ENCODE results near the gene RAPGEF5. TPM values are rescaled to one million over a fixed set of nuclear protein-coding genes. Genes with fewer than 3 reads are reported as not detected.

Gene RAPGEF5
- total RNA-seq, 1 donor from 2014 or later, result 12.4 TPM

- ChIA-PET POLR2A (no interaction called here), CTCF (no interaction called here)
- peaks cover 11% of the 10 kb centered on the region for H3K27me3 Mint-ChIP-seq
- DNase-seq, result no peak
- intact Hi-C loops (cut with micrococcal nuclease), result no loop called here
- no peak overlapping the region for H3K27ac Mint-ChIP-seq
- no peak overlapping the region for H3K4me3 Mint-ChIP-seq
- no peak for ATAC-seq (ENCODE audit: low read depth)
- TF ChIP-seq CTCF (IDR thresholded peaks at IDR 0.05), result no peak
- no peaks in the 10 kb centered on the region for H3K9me3 Mint-ChIP-seq
- H3K4me1 Mint-ChIP-seq, result no peaks in the 10 kb centered on the region
- H3K36me3 Mint-ChIP-seq (ENCODE audit: low read depth), result no peaks in the 10 kb centered on the region
These were observed 17.0 kb upstream of the RAPGEF5 start for GRCh38 chr7:22373911-22374310.

GRCh38 chr7:22373388-22373787 lies 16.4 kb upstream of the RAPGEF5 start:
- Mint-ChIP-seq H3K4me1 (no peaks in the 10 kb centered on the region), H3K9me3 (no peaks in the 10 kb centered on the region), H3K4me3 (no peak overlapping the region), H3K27me3 (peaks cover 11% of the 10 kb centered on the region), H3K27ac (no peak overlapping the region), H3K36me3 (ENCODE audit: low read depth) (no peaks in the 10 kb centered on the region)
- CTCF ChIA-PET, result no interaction called here
- DNase-seq (no peak), ATAC-seq (ENCODE audit: low read depth) (no peak)
- POLR2A ChIA-PET, result no interaction called here
- no peak for TF ChIP-seq CTCF (IDR thresholded peaks at IDR 0.05)
- intact Hi-C loops (cut with micrococcal nuclease), result no loop called here

DNA sequence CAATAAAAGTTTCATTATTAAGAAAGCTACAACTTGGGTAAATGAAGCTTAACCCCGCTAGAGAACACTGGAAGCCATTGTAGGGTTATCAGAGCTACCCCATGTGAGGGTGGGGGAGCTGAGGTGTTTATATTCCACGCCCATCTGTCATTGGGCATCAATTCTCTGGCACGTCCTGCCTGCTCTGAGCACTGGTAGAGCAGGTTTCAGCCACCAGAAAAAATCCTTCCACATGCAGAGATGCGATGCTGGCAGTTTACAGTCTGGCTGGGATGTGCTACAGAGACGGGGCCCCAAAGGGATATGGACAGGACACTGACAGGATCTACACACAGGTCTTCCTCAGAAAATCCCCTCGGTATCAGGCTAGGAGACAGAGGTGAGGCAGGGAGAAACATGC lies 15.9 kb upstream of the RAPGEF5 start:
- Mint-ChIP-seq H3K36me3 (ENCODE audit: low read depth) (no peaks in the 10 kb centered on the region), H3K27ac (peak overlapping the region; percentile 41), H3K4me3 (no peak overlapping the region), H3K9me3 (no peaks in the 10 kb centered on the region), H3K4me1 (no peaks in the 10 kb centered on the region), H3K27me3 (peaks cover 9% of the 10 kb centered on the region)
- no peak for ATAC-seq (ENCODE audit: low read depth)
- POLR2A ChIA-PET, result no interaction called here
- TF ChIP-seq CTCF (IDR thresholded peaks at IDR 0.05), result no peak
- DNase-seq, result no peak
- CTCF ChIA-PET, result no interaction called here
- intact Hi-C loops (cut with micrococcal nuclease), result no loop called here

DNA sequence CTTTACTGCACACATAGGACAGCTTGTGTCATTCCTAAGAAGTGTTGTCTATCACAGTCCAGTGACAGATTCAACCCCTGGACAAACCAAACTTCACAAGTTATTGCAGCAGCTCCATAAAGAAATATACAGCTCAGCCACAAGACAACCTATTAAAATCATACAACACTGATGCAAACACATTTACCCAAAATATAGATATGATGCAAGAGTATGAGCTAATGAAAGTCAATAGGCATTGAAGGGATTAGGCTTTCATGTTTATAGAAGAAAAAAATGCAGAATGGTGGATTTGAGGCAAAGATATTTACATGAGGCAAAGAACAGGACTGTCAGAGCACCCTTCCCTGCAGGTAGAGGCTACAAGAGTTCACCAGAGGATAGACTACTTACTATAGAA lies 14.9 kb upstream of the RAPGEF5 start:
- H3K4me1 Mint-ChIP-seq, result no peaks in the 10 kb centered on the region
- peaks cover 6% of the 10 kb centered on the region for H3K27me3 Mint-ChIP-seq
- no peak for DNase-seq
- ChIA-PET CTCF (no interaction called here), POLR2A (no interaction called here)
- no peak overlapping the region for H3K4me3 Mint-ChIP-seq
- no peaks in the 10 kb centered on the region for H3K36me3 Mint-ChIP-seq (ENCODE audit: low read depth)
- intact Hi-C loops (cut with micrococcal nuclease), result no loop called here
- H3K9me3 Mint-ChIP-seq, result no peaks in the 10 kb centered on the region
- no peak for TF ChIP-seq CTCF (IDR thresholded peaks at IDR 0.05)
- ATAC-seq (ENCODE audit: low read depth), result no peak
- H3K27ac Mint-ChIP-seq, result no peak overlapping the region

- Mint-ChIP-seq H3K9me3 (no peaks in the 10 kb centered on the region), H3K4me1 (peaks cover 17% of the 10 kb centered on the region), H3K36me3 (ENCODE audit: low read depth) (no peaks in the 10 kb centered on the region), H3K4me3 (no peak overlapping the region), H3K27ac (no peak overlapping the region), H3K27me3 (peaks cover 4% of the 10 kb centered on the region)
- ChIA-PET CTCF (no interaction called here), POLR2A (no interaction called here)
- TF ChIP-seq CTCF (IDR thresholded peaks at IDR 0.05), result no peak
- ATAC-seq (ENCODE audit: low read depth) (no peak), DNase-seq (no peak)
- intact Hi-C loops (cut with micrococcal nuclease), result loop anchor here (5.0 kb wide), 1 partner anchor 72 kb away; no protein-coding TSS in a partner anchor
These were observed 7.9 kb upstream of the RAPGEF5 start for GRCh38 chr7:22364900-22365299.

All from activated B cell treated with CpG ODN at 0.5 μM for 24 hours (primary cell).